ENCODE results near the gene AKNAD1. TPM values are rescaled to one million over a fixed set of nuclear protein-coding genes. Genes with fewer than 3 reads are reported as not detected.

AKNAD1 gene
- total RNA-seq, 1 experiment from 2014 or later = 7.2 TPM

DNA sequence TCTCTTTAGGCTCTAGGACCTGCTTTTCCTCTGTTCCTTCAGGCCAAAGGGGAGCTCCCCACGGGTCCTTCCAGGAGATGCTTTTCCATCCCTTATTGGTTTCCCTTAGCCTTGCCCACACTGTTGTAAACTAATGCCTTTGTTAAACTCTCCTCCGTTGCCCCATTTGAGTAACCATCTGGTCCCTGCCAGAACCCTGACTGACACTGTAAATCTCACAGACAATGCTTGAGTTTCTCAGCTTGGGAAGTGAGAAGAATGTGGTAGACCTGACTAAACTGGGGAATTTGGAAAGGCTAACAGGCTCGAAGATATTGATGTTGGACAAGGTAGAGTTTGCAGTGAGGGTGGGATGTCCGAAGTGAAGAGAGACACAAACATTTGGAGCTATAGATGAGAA, 11.4 kb downstream of the AKNAD1 start:
- ChIA-PET CTCF (interaction anchor here (0.6 to 4.1 kb wide), 9 partner anchors 11 to 50 kb away, joined by 3 to 36 read pairs (median 5); partner anchors contain the start of gene AKNAD1), POLR2A (interaction anchor here (0.7 to 12.1 kb wide), 15 partner anchors 9 to 52 kb away, joined by 3 to 223 read pairs (median 6); partner anchors contain the start of genes AKNAD1 and GPSM2)
- Mint-ChIP-seq H3K36me3 (ENCODE audit: insufficient read depth, unreplicated experiment) (no peaks in the 10 kb centered on the region), H3K27ac (ENCODE audit: low read depth, unreplicated experiment) (peak overlapping the region; percentile 89), H3K9me3 (ENCODE audit: unreplicated experiment) (no peaks in the 10 kb centered on the region), H3K4me1 (ENCODE audit: insufficient read depth, unreplicated experiment) (peaks cover 43% of the 10 kb centered on the region), H3K4me3 (ENCODE audit: unreplicated experiment) (no peak overlapping the region), H3K27me3 (ENCODE audit: insufficient read depth, unreplicated experiment) (no peaks in the 10 kb centered on the region)
- TF ChIP-seq, protein P1, sequence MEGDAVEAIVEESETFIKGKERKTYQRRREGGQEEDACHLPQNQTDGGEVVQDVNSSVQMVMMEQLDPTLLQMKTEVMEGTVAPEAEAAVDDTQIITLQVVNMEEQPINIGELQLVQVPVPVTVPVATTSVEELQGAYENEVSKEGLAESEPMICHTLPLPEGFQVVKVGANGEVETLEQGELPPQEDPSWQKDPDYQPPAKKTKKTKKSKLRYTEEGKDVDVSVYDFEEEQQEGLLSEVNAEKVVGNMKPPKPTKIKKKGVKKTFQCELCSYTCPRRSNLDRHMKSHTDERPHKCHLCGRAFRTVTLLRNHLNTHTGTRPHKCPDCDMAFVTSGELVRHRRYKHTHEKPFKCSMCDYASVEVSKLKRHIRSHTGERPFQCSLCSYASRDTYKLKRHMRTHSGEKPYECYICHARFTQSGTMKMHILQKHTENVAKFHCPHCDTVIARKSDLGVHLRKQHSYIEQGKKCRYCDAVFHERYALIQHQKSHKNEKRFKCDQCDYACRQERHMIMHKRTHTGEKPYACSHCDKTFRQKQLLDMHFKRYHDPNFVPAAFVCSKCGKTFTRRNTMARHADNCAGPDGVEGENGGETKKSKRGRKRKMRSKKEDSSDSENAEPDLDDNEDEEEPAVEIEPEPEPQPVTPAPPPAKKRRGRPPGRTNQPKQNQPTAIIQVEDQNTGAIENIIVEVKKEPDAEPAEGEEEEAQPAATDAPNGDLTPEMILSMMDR (IDR thresholded peaks at IDR 0.05; ENCODE audit: unreplicated experiment) = no peak
- intact Hi-C loops (cut with micrococcal nuclease) = no loop called here
- peak; percentile 14 for DNase-seq (ENCODE audit: unreplicated experiment)
- BruUV-seq (replicated peaks) = no TSS peak

DNA sequence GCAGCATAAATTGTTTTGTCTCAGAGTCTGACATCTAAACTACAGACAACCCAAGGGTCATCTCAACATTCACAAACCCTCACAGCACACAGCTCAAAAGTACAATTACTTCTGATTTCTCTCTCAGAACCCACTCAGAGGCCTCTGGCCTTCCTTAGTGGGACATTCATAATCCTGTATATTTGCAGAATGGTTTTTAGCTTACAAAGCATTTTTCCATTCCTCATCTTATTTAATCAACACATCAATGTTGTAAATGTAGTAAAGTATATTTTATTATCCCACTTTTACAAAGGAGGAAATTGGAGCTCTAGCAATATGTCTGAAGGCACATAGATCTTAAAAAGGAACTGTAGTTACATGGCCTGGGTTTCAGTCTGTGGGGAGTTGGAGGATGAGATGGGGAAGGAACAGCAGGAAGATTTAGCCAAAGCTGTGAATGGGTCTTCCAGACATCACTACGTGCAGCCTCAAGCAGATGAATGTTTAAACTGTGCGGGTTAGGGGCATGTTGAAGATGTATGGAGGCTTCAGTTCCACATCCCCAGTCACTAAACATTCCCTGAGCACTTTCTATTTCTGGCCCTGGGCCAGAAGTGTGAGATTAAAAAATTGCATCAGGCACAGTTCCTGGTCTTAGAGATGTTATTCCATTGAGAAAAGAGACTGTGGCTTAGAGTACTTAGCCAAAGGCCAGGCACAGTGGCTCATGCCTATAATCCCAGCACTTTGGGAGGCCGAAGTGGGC, 13.3 kb downstream of the AKNAD1 start:
- no peak overlapping the region for H3K4me3 Mint-ChIP-seq (ENCODE audit: unreplicated experiment)
- intact Hi-C loops (cut with micrococcal nuclease) = no loop called here
- BruUV-seq (replicated peaks) = no TSS peak
- peaks cover 44% of the 10 kb centered on the region for H3K4me1 Mint-ChIP-seq (ENCODE audit: insufficient read depth, unreplicated experiment)
- TF ChIP-seq, protein P1 (IDR thresholded peaks at IDR 0.05; ENCODE audit: unreplicated experiment) = no peak
- no peak overlapping the region for H3K27ac Mint-ChIP-seq (ENCODE audit: low read depth, unreplicated experiment)
- no peaks in the 10 kb centered on the region for H3K9me3 Mint-ChIP-seq (ENCODE audit: unreplicated experiment)
- ChIA-PET POLR2A (interaction anchor here (5.1 to 12.1 kb wide), 2 partner anchors 13 to 33 kb away, joined by 29 to 223 read pairs; partner anchors contain the start of gene GPSM2), CTCF (interaction anchor here (1.2 kb wide), 2 partner anchors 12 to 14 kb away, joined by 6 read pairs; no protein-coding TSS in a partner anchor)
- DNase-seq (ENCODE audit: unreplicated experiment) = peak; percentile 14
- H3K36me3 Mint-ChIP-seq (ENCODE audit: insufficient read depth, unreplicated experiment) = no peaks in the 10 kb centered on the region
- no peaks in the 10 kb centered on the region for H3K27me3 Mint-ChIP-seq (ENCODE audit: insufficient read depth, unreplicated experiment)

DNA sequence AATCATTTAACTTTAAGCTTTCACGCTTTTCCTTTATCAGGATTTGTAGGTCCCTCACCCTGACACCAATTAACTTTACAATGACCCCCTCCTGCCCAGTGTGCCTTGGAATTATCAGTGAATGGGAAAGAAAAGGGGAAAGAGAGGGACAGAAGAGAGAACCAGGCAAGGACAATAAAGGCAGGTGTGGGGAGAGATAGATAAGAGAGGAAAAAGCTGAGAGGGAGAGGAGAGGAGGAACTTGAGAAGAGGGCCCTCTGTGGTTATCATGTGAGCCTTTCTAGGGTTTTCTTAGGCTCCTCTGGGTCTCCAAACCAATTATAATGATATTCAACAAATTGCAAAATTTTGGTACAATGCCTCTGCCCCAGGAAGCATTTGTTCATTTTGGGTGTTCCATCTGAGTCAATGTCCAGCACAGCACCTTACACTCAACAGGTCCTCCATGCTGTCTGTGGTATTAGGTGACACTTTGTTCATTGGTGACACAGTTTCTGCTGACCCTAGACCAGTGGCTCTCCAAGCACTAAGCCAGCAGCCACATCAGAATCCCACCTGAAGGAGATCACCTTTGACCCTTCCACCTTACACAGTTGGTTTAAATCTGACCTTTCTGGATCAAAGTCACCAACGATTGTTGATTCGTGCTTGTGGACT, 14.2 kb downstream of the AKNAD1 start:
- no TSS peak for BruUV-seq (replicated peaks)
- Mint-ChIP-seq H3K9me3 (ENCODE audit: unreplicated experiment) (no peaks in the 10 kb centered on the region), H3K4me3 (ENCODE audit: unreplicated experiment) (no peak overlapping the region), H3K4me1 (ENCODE audit: insufficient read depth, unreplicated experiment) (peaks cover 40% of the 10 kb centered on the region), H3K27ac (ENCODE audit: low read depth, unreplicated experiment) (no peak overlapping the region), H3K27me3 (ENCODE audit: insufficient read depth, unreplicated experiment) (no peaks in the 10 kb centered on the region), H3K36me3 (ENCODE audit: insufficient read depth, unreplicated experiment) (no peaks in the 10 kb centered on the region)
- TF ChIP-seq, protein P1 (IDR thresholded peaks at IDR 0.05; ENCODE audit: unreplicated experiment) = no peak
- POLR2A ChIA-PET = interaction anchor here (1.2 to 12.1 kb wide), 3 partner anchors 12 to 43 kb away, joined by 4 to 223 read pairs (median 4); no protein-coding TSS in a partner anchor
- intact Hi-C loops (cut with micrococcal nuclease) = no loop called here
- CTCF ChIA-PET = interaction anchor here (0.7 to 1.2 kb wide), 3 partner anchors 11 to 31 kb away, joined by 4 to 6 read pairs (median 6); no protein-coding TSS in a partner anchor
- DNase-seq (ENCODE audit: unreplicated experiment) = no peak

DNA sequence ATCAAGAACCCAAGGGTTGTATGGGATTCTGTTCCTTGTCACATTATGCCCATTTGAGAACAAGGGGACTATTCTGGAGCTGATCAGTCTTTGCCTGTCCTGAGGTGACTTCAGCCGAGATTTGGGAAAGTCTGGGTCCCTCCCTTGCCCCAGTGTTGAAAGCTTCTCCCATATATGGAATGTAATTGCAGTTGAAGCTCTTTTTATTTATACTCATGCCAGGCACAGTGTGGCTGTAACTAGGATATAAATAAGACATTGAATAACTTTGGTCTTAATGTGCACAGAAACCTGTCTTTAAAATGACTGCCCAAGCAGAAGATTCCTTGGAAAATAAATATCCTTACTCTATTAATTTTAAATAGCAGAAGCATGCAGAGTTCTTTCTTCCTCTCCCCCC, 15.2 kb downstream of the AKNAD1 start:
- Mint-ChIP-seq H3K4me3 (ENCODE audit: unreplicated experiment) (no peak overlapping the region), H3K9me3 (ENCODE audit: unreplicated experiment) (no peaks in the 10 kb centered on the region), H3K27me3 (ENCODE audit: insufficient read depth, unreplicated experiment) (no peaks in the 10 kb centered on the region), H3K36me3 (ENCODE audit: insufficient read depth, unreplicated experiment) (no peaks in the 10 kb centered on the region), H3K4me1 (ENCODE audit: insufficient read depth, unreplicated experiment) (peaks cover 34% of the 10 kb centered on the region), H3K27ac (ENCODE audit: low read depth, unreplicated experiment) (no peak overlapping the region)
- ChIA-PET POLR2A (interaction anchor here (0.6 to 12.1 kb wide), 7 partner anchors 12 to 53 kb away, joined by 3 to 223 read pairs (median 4); no protein-coding TSS in a partner anchor), CTCF (interaction anchor here (0.5 to 0.7 kb wide), 3 partner anchors 11 to 202 kb away, joined by 3 to 6 read pairs (median 4); no protein-coding TSS in a partner anchor)
- intact Hi-C loops (cut with micrococcal nuclease) = no loop called here
- no TSS peak for BruUV-seq (replicated peaks)
- TF ChIP-seq, protein P1 (IDR thresholded peaks at IDR 0.05; ENCODE audit: unreplicated experiment) = no peak
- no peak for DNase-seq (ENCODE audit: unreplicated experiment)
